H9 (cell line): Measurements from ENCODE around the gene APBA2. TPM values are rescaled to one million over a fixed set of nuclear protein-coding genes. Genes with fewer than 3 reads are reported as not detected.
A peak's percentile ranks its signal among the peaks of the same experiment; 100 is the strongest.

Source experiments
- DNase-seq: peaks from one replicate; pipeline ENCODE4 v3.0.0-alpha.2; 2017
- H2AFZ ChIP-seq: one replicate; pipeline ENCODE4 v1.6.1; 2013; ENCODE audit warnings: mild to moderate bottlenecking, low read length, control low read depth, moderate library complexity
- H2AK5ac ChIP-seq: 2 replicates; pipeline ENCODE4 v1.6.1; 2013; ENCODE audit warnings: low read length, control low read depth, mixed read lengths; ENCODE audit not compliant: insufficient read length
- H2BK120ac ChIP-seq: one replicate; pipeline ENCODE4 v1.6.1; 2013; ENCODE audit warnings: low read depth, mild to moderate bottlenecking, low read length, control low read depth, inconsistent platforms; ENCODE audit not compliant: poor library complexity, severe bottlenecking
- H2BK12ac ChIP-seq: 2 replicates; pipeline ENCODE4 v1.6.1; 2013; ENCODE audit warnings: low read length, control low read depth, mixed read lengths, low read depth; ENCODE audit not compliant: insufficient read length
- H2BK15ac ChIP-seq: 2 replicates; pipeline ENCODE4 v1.6.1; 2013; ENCODE audit warnings: low read depth, low read length, control low read depth
- H2BK20ac ChIP-seq: one replicate; pipeline ENCODE4 v1.6.1; 2013; ENCODE audit warnings: low read depth, mild to moderate bottlenecking, low read length, control low read depth, inconsistent platforms; ENCODE audit not compliant: poor library complexity, severe bottlenecking
- H2BK5ac ChIP-seq: 2 replicates; pipeline ENCODE4 v1.6.1; 2013; ENCODE audit warnings: low read length, control low read depth, mixed read lengths; ENCODE audit not compliant: insufficient read length
- H3K14ac ChIP-seq: 2 replicates; pipeline ENCODE4 v1.6.1; 2013; ENCODE audit warnings: low read length, control low read depth; ENCODE audit not compliant: insufficient read depth
- H3K18ac ChIP-seq: 2 replicates; pipeline ENCODE4 v1.6.1; 2013; ENCODE audit warnings: low read depth, mild to moderate bottlenecking, mixed read lengths, low read length, control low read depth; ENCODE audit not compliant: insufficient read length
- H3K23ac ChIP-seq: 2 replicates; pipeline ENCODE4 v1.6.1; 2013; ENCODE audit warnings: low read length, control low read depth, mixed read lengths, low read depth; ENCODE audit not compliant: insufficient read length
- H3K23me2 ChIP-seq: 2 replicates; pipeline ENCODE4 v1.6.1; 2013; ENCODE audit warnings: low read depth, mild to moderate bottlenecking, mixed read lengths, low read length, control low read depth; ENCODE audit not compliant: insufficient read length, poor library complexity, severe bottlenecking
- H3K27ac ChIP-seq: 2 replicates; pipeline ENCODE4 v1.5.1; 2013; ENCODE audit warnings: low read length, control low read depth, mixed read lengths, low read depth; ENCODE audit not compliant: insufficient read length
- H3K27me3 ChIP-seq: 2 replicates; pipeline ENCODE4 v1.6.1; 2013; ENCODE audit warnings: low read length, control low read depth, inconsistent platforms; ENCODE audit not compliant: insufficient read depth
- H3K4ac ChIP-seq: 2 replicates; pipeline ENCODE4 v1.6.1; 2013; ENCODE audit warnings: low read depth, mild to moderate bottlenecking, control low read depth, inconsistent platforms, low read length, moderate library complexity
- H3K4me1 ChIP-seq: 2 replicates; pipeline ENCODE4 v1.6.1; 2013; ENCODE audit warnings: low read length, control low read depth, inconsistent platforms; ENCODE audit not compliant: insufficient read depth
- H3K4me2 ChIP-seq: 2 replicates; pipeline ENCODE4 v1.6.1; 2013; ENCODE audit warnings: low read length, control low read depth, mixed read lengths; ENCODE audit not compliant: insufficient read length, insufficient read depth
- H3K56ac ChIP-seq: 2 replicates; pipeline ENCODE4 v1.6.1; 2013; ENCODE audit warnings: low read depth, mild to moderate bottlenecking, mixed read lengths, low read length, control low read depth; ENCODE audit not compliant: insufficient read length
- H3K79me1 ChIP-seq: 2 replicates; pipeline ENCODE4 v1.6.1; 2013; ENCODE audit warnings: low read depth, mild to moderate bottlenecking, moderate library complexity, low read length, control low read depth, inconsistent platforms; ENCODE audit not compliant: insufficient read depth, poor library complexity, severe bottlenecking
- H3K79me2 ChIP-seq: 2 replicates; pipeline ENCODE4 v1.6.1; 2013; ENCODE audit warnings: low read length, control low read depth, inconsistent platforms; ENCODE audit not compliant: insufficient read depth
- H3K9ac ChIP-seq: 2 replicates; pipeline ENCODE4 v1.6.1; 2013; ENCODE audit warnings: low read length, control low read depth, mixed read lengths; ENCODE audit not compliant: insufficient read length; ENCODE audit errors: extremely low read depth
- H3K9me3 ChIP-seq: one replicate; pipeline ENCODE4 v1.6.1; 2013; ENCODE audit warnings: low read depth, low read length, inconsistent platforms; ENCODE audit not compliant: control insufficient read depth
- H3T11ph ChIP-seq: one replicate; pipeline ENCODE4 v1.6.1; 2013; ENCODE audit warnings: mild to moderate bottlenecking, low read length, control low read depth, inconsistent platforms
- H4K20me1 ChIP-seq: one replicate; pipeline ENCODE4 v1.6.1; 2013; ENCODE audit not compliant: control insufficient read depth, insufficient read length, insufficient read depth
- H4K5ac ChIP-seq: 2 replicates; pipeline ENCODE4 v1.6.1; 2013; ENCODE audit warnings: low read depth, mild to moderate bottlenecking, mixed read lengths, low read length, control low read depth; ENCODE audit not compliant: insufficient read length
- H4K8ac ChIP-seq: replicated peaks from 2 replicates; pipeline ENCODE4 v1.6.1; 2013; ENCODE audit warnings: low read length, control low read depth, mixed read lengths, low read depth; ENCODE audit not compliant: insufficient read length
- H4K91ac ChIP-seq: 2 replicates; pipeline ENCODE4 v1.6.1; 2013; ENCODE audit warnings: low read depth, mild to moderate bottlenecking, moderate library complexity, mixed read lengths, low read length, control low read depth; ENCODE audit not compliant: insufficient read length
- H3K27ac Mint-ChIP-seq, 3 experiments: 2 replicates in 2 of 3; 3 replicates in 1 of 3; pipeline ENCODE4 v1.8.0; 2020 to 2021; ENCODE audit warnings: mixed read lengths in 3 of 3, mild to moderate bottlenecking in 1 of 3, moderate library complexity in 1 of 3
- H3K27me3 Mint-ChIP-seq: 2 replicates; pipeline ENCODE4 v1.8.0; 2021; ENCODE audit warnings: low read depth, mild to moderate bottlenecking, moderate library complexity, mixed read lengths
- H3K36me3 Mint-ChIP-seq, 3 experiments: 2 replicates in 2 of 3; 3 replicates in 1 of 3; pipeline ENCODE4 v1.8.0; 2020 to 2021; ENCODE audit warnings: low read depth in 3 of 3, mixed read lengths in 3 of 3; ENCODE audit not compliant: insufficient read depth in 1 of 3
- H3K4me1 Mint-ChIP-seq, 2 experiments: 2 replicates each; pipeline ENCODE4 v1.8.0; 2020; ENCODE audit warnings: mixed read lengths in 2 of 2
- H3K4me3 Mint-ChIP-seq, 2 experiments: 2 replicates in 1 of 2; 3 replicates in 1 of 2; pipeline ENCODE4 v1.8.0; 2020 to 2021; ENCODE audit warnings: mild to moderate bottlenecking in 2 of 2, mixed read lengths in 2 of 2, moderate library complexity in 1 of 2
- H3K9me3 Mint-ChIP-seq, 2 experiments: 2 replicates in 1 of 2; 3 replicates in 1 of 2; pipeline ENCODE4 v1.8.0; 2020; ENCODE audit warnings: mild to moderate bottlenecking in 2 of 2, mixed read lengths in 2 of 2, moderate library complexity in 1 of 2
- WGBS: extraction: QIAGEN DNeasy Blood & Tissue Kit; methylation state at CpG from one replicate; pipeline ENCODE4 v1.1.7; 2013; ENCODE audit warnings: missing lambda C conversion rate, low lambda C conversion rate, mixed read lengths; ENCODE audit not compliant: insufficient read length; ENCODE audit errors: extremely low coverage; 5-methylcytosine and 5-hydroxymethylcytosine counted together
- total RNA-seq: library from RNA; stranded (reverse); gene quantifications from 2 replicates; pipeline ENCODE4 v1.2.1, GENCODE V29; 2021
- TF ChIP-seq, protein P1 (sequence below): fragments of 200-600 bp; sonication (generic); conservative IDR thresholded peaks from 3 replicates; pipeline ENCODE4 v1.8.0; 2021; ENCODE audit warnings: antibody characterized with exemption, mild to moderate bottlenecking

Gene APBA2
- total RNA-seq, 1 experiment from 2014 or later, result 14.3 TPM

DNA sequence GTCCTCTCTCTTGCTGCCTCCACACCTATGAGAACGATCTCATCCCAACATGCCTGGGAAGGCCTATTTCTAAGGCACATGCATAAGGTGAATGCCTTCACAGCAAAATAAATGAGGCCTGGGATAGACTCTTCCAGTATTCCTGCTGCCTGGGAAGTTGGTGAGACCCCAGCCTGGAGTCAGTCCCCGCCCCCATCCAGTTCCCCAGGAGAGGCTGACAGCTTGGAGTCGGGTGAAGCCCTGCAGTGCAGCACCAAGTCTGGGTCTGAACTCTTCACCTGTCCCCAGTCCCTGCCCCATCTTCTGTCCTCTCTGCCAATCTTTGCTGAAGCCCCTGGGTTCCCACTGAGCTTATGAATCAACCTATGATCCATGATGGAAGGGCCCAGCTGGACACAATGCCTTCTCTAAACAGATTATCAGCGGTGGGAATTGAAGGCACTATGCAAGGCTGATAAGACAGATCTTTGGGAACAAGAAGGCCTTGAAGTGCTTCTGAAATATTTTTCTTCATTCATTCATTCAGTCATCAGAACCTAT, 10.2 kb upstream of the APBA2 start:
- Histone ChIP-seq H3K4me1 (no peaks in the 10 kb centered on the region; the same call in 1 of the 2 replicates), H3K4ac (no peak overlapping the region), H3K4me2 (no peak overlapping the region), H4K8ac (no peak overlapping the region), H2BK20ac (no peak overlapping the region), H3T11ph (no peak overlapping the region), H2BK12ac (no peak overlapping the region), H3K79me2 (no peaks in the 10 kb centered on the region), H4K5ac (no peak overlapping the region), H3K14ac (no peak overlapping the region), H3K9me3 (no peaks in the 10 kb centered on the region), H3K27ac (no peak overlapping the region), H2BK5ac (no peak overlapping the region), H3K27me3 (no peaks in the 10 kb centered on the region), H2AK5ac (no peak overlapping the region), H4K91ac (no peak overlapping the region), H3K23ac (no peak overlapping the region), H2AFZ (no peak overlapping the region), H3K79me1 (no peaks in the 10 kb centered on the region), H3K18ac (no peak overlapping the region), H3K56ac (no peak overlapping the region), H2BK15ac (no peak overlapping the region), H3K9ac (no peak overlapping the region), H4K20me1 (no peaks in the 10 kb centered on the region), H3K23me2 (no peaks in the 10 kb centered on the region), H2BK120ac (no peak overlapping the region)
- WGBS, result no CpG with 5 or more reads among the region's 4 CpGs
- H3K27ac Mint-ChIP-seq, result no peak overlapping the region
- peaks cover 0 to 1% (median 0%) of the 10 kb centered on the region in 3 experiments; a peak in 2 of 7 replicates for H3K36me3 Mint-ChIP-seq
- H3K27me3 Mint-ChIP-seq, result peaks cover 85% of the 10 kb centered on the region
- peaks cover 16 to 19% of the 10 kb centered on the region in 2 experiments for H3K4me1 Mint-ChIP-seq
- peak overlapping the region in 1 of 2 experiments; percentile 18; a peak in 3 of 5 replicates for H3K4me3 Mint-ChIP-seq
- no peak for DNase-seq
- TF ChIP-seq, protein P1, sequence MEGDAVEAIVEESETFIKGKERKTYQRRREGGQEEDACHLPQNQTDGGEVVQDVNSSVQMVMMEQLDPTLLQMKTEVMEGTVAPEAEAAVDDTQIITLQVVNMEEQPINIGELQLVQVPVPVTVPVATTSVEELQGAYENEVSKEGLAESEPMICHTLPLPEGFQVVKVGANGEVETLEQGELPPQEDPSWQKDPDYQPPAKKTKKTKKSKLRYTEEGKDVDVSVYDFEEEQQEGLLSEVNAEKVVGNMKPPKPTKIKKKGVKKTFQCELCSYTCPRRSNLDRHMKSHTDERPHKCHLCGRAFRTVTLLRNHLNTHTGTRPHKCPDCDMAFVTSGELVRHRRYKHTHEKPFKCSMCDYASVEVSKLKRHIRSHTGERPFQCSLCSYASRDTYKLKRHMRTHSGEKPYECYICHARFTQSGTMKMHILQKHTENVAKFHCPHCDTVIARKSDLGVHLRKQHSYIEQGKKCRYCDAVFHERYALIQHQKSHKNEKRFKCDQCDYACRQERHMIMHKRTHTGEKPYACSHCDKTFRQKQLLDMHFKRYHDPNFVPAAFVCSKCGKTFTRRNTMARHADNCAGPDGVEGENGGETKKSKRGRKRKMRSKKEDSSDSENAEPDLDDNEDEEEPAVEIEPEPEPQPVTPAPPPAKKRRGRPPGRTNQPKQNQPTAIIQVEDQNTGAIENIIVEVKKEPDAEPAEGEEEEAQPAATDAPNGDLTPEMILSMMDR, result no peak
- H3K9me3 Mint-ChIP-seq, result peaks cover 0 to 8% of the 10 kb centered on the region in 2 experiments; a peak in 3 of 5 replicates
